Pons (tissue), 1 donor: ENCODE data around the gene AIF1L.

ENCODE experiments used
- DNase-seq: peaks from one replicate; pipeline ENCODE4 v3.0.0-alpha.2; 2016; ENCODE audit warnings: low spot score

AIF1L gene

GRCh38 chr9:131167936-131168335 is 71.6 kb downstream of the AIF1L start:
- DNase-seq, result no peak

GRCh38 chr9:131169563-131170240 is 73.4 kb downstream of the AIF1L start:
- DNase-seq, result no peak
